C4-2B (cell line): ENCODE measurements around the gene ADISSP.
A peak's percentile ranks its signal among the peaks of the same experiment; 100 is the strongest.

Experiments
- H3K27ac ChIP-seq: fragments of 450-650 bp; 2 replicates; pipeline ENCODE4 v1.5.1; 2017
- ZFX ChIP-seq: fragments of 450-650 bp; IDR thresholded peaks from 2 replicates; pipeline ENCODE4 v1.6.1; 2017
- TF ChIP-seq, protein P1 (sequence below): fragments of 450-650 bp; conservative IDR thresholded peaks from 2 replicates; pipeline ENCODE4 v1.5.1; 2017; ENCODE audit warnings: mild to moderate bottlenecking

Gene ADISSP

DNA sequence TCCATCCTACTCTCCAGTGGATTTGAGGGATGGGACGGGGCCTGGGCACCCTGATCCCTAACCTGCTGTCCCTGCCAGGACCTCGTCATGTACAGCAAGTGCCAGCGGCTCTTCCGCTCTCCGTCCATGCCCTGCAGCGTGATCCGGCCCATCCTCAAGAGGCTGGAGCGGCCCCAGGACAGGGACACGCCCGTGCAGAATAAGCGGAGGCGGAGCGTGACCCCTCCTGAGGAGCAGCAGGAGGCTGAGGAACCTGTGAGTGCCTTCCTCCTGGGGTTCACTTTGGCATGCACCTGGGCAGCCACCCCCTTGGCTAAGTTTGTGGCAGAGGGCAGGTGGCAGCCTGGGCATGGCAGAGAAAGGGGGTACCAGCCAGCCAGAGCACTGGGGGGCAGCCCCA is 34.3 kb upstream of the ADISSP start:
- H3K27ac ChIP-seq: no peak overlapping the region
- TF ChIP-seq, protein P1, sequence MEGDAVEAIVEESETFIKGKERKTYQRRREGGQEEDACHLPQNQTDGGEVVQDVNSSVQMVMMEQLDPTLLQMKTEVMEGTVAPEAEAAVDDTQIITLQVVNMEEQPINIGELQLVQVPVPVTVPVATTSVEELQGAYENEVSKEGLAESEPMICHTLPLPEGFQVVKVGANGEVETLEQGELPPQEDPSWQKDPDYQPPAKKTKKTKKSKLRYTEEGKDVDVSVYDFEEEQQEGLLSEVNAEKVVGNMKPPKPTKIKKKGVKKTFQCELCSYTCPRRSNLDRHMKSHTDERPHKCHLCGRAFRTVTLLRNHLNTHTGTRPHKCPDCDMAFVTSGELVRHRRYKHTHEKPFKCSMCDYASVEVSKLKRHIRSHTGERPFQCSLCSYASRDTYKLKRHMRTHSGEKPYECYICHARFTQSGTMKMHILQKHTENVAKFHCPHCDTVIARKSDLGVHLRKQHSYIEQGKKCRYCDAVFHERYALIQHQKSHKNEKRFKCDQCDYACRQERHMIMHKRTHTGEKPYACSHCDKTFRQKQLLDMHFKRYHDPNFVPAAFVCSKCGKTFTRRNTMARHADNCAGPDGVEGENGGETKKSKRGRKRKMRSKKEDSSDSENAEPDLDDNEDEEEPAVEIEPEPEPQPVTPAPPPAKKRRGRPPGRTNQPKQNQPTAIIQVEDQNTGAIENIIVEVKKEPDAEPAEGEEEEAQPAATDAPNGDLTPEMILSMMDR: no peak
- no peak for TF ChIP-seq ZFX

DNA sequence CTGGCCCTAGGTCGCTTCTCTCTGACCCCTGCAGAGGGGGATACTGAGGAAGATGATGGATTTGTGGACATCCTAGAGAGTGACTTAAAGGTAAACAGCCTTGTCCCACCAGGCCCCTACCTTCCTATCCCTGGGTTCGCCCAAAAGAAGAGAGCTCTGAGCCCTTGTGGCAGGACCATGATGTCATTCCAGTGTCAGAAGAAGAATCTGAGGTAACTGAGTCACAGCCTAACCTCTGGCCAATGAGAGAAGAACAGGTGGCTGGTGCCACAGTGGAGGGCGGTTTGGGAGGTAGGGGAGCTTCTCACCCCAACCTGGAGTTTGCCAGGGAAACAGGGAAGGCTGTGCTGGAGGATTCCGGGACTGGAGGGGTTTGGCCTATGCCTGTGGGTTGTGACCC is 33.7 kb upstream of the ADISSP start:
- H3K27ac ChIP-seq: no peak overlapping the region
- TF ChIP-seq, protein P1: no peak
- TF ChIP-seq ZFX: no peak

DNA sequence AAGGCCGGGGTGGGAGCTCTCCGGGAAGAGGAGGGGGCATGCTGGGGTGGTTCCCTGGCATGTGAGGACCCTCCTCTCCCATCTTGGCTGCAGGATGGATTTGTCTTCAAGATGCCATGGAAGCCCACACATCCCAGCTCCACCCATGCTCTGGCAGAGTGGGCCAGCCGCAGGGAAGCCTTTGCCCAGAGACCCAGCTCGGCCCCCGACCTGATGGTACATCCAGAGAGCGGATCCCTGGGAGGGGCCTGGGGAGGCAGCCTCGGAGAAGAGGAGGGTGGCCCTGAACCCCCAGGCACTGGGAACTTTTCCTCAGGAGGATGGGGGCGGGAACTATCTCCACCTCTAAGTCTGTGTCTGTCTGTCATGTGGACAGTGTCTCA is 33.3 kb upstream of the ADISSP start:
- TF ChIP-seq ZFX: no peak
- TF ChIP-seq, protein P1: no peak
- H3K27ac ChIP-seq: no peak overlapping the region

DNA sequence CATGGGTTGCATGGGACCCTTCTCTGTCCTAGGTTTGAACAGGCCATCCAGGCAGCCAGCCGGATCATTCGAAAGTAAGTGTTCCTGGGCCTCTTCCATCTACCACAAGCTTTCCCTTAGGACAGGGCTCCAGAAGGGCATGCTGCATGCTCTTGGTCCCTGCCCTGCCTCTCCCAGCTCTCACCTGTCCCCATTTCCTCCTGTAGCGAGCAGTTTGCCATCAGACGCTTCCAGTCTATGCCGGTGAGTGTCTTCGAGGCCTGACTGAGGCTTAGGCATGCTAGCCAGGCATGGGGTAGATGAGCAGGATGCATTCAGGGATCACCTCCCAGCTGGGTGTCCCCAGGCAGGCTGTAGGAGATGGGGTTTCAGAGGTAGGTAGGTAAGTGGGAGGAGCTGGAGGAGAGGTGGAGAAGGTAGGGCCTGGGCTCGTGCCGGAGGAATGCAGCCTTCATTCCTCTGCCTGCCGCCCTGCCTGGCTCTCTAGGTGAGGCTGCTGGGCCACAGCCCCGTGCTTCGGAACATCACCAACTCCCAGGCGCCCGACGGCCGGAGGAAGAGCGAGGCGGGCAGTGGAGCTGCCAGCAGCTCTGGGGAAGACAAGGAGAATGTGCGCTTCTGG is 32.8 kb upstream of the ADISSP start:
- H3K27ac ChIP-seq: no peak overlapping the region

DNA sequence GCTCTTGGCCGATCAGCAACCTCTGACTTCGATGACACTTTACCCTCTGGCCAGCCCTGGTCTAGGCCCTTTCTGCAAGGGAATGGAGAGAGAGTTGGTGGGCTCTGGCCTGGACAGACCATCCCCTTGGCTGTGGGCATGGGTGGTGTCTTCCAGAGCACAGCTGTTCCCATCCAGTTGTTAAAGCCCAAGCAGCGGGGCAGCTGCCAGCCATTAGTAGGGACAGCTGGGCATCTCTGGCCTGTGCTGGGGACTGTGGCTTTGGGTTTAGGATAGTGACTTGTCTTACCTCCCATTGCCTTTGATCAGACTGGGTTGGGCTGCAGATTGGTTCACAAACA is 31.3 kb upstream of the ADISSP start:
- TF ChIP-seq ZFX: no peak
- TF ChIP-seq, protein P1: no peak
- no peak overlapping the region for H3K27ac ChIP-seq

More for the DNA sequence above, 32.8 kb upstream of the ADISSP start:
- no peak for TF ChIP-seq ZFX
- TF ChIP-seq, protein P1: no peak

DNA sequence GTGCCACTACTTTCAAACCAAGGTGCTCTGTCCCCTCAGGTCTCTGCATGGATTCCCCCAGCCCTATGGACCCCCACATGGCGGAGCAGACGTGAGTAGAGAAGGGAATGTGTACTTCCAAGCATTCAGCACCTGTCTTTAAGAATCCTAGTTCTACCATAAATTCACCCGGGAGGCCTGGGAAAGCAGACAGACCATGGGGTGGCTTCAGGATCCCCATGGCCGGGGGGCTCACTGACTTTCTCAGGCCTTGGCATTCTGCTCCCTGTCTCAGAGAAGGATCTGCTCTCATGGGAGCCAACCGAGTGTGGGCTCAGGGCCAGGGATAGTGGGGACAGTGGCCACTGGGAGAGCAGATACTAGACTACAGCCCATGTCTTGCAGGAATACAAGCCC is 30.8 kb upstream of the ADISSP start:
- TF ChIP-seq, protein P1: no peak
- H3K27ac ChIP-seq: no peak overlapping the region

GRCh38 chr20:3797592-3798372 is 30.2 kb upstream of the ADISSP start:
- H3K27ac ChIP-seq: peak overlapping the region; percentile 83
- TF ChIP-seq, protein P1: no peak
- no peak for TF ChIP-seq ZFX
